ENCODE data around the gene STK38L.

STK38L gene

DNA sequence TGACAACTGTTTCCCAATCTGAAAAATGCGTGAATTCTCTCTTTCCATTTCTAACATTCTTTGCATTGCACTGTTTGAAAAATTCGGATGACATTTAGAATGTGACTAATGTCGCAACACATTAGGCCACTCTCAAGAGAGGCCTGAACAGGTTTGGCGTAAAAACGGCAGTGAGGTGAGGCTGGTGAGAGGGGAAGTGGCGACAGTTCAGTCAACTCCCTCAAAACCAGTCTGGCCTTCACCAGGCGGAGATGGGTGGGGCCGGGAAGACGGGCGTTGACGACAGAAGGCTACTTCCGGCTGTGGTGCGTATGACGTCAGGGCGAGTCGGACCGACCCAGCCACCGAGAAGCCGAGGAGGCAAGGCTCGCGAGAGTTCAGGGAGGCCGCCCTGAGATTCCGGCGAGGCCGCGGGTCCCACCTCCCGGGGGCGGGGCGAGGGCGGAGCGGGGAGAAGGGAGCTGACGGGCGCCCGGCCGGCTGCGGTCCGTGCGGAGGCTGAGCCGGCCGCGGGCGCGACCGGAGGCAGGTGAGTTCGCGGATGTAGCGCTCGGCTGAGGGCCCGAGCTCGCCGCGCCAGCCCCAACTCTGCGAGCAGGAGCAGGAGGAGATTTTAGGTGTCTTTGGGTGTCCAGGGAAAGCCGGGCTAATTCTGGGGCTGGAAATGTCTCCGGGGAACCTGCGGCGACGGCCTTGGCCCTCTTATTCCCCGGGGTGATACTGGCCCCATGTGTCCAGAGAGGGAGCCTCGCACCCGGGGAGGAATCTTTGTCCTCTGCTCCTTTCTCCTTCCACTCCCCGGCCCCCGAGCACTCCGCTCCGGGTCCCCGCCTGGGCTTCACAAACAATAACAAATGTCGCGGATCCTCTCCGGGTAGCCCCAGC lies at the start of gene STK38L:
STK38L (plus strand) TSS at position 483 of the 885 bp plus-strand sequence. CDS start 53,435 bp downstream, outside the sequence.
- Histone ChIP-seq H3K4me1 (ENCODE audit: control insufficient read depth, insufficient read depth, low read length) (peaks cover 10% of the 10 kb centered on the region), H3K9me3 (ENCODE audit: control insufficient read depth, insufficient read depth, low read length) (no peaks in the 10 kb centered on the region), H3K9ac (ENCODE audit: low read depth, low read length) (peak within 1 kb of the TSS; percentile 92)

DNA sequence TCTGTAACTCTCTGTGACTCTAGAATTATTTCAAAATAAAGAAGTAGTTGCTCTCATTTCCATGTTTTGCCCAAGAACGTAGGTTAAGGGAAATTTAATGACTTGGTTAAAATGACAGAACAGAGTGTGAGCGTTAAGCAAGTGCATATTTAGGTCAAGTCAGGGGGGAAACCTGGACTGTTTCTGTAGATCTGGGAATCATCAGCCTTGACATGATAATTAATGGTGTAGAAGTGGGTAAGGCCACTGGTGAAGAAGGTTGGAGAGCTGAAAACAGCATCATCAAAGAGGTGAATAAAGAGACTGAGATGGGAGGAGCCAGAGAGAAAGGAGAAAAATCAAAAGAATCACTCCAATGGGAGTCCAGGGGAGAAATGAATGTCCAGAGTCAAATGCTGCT lies 49.4 kb upstream of the STK38L start:
- H3K9ac ChIP-seq (ENCODE audit: low read depth, low read length), result no peak overlapping the region
- H3K27me3 ChIP-seq (ENCODE audit: control insufficient read depth, insufficient read depth, low read length), result no peaks in the 10 kb centered on the region
- no peaks in the 10 kb centered on the region for H3K36me3 ChIP-seq (ENCODE audit: control insufficient read depth, insufficient read depth, low read length)
- H3K9me3 ChIP-seq (ENCODE audit: control insufficient read depth, insufficient read depth, low read length), result no peaks in the 10 kb centered on the region
- no peaks in the 10 kb centered on the region for H3K4me1 ChIP-seq (ENCODE audit: control insufficient read depth, insufficient read depth, low read length)
- no peak overlapping the region for H3K4me3 ChIP-seq (ENCODE audit: low read depth, low read length)

More for the DNA sequence above, at the start of gene STK38L:
- no peaks in the 10 kb centered on the region for H3K27me3 ChIP-seq (ENCODE audit: control insufficient read depth, insufficient read depth, low read length)
- peak within 1 kb of the TSS; percentile 95 for H3K4me3 ChIP-seq (ENCODE audit: low read depth, low read length)
- no peaks in the 10 kb centered on the region for H3K36me3 ChIP-seq (ENCODE audit: control insufficient read depth, insufficient read depth, low read length)

DNA sequence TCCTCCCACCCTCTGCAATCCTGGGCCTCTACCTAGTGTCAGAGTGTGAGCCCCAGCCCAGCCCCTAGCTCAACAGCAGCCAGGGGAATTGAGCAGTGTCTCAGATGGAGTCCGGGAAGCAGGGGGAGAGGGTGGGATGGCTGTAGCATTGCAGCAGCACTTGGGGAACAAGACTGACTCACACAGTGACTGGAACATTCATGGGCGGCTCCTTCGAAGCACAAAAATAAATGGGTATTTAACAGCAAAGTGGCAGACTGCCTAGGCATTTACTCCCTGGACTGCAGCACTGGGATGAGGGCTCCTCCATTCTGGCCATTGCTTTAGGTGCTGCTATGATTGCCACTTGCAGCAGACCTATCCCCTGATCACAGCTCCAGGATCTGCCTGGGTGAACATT lies 46.0 kb upstream of the STK38L start:
- Histone ChIP-seq H3K9ac (ENCODE audit: low read depth, low read length) (no peak overlapping the region), H3K36me3 (ENCODE audit: control insufficient read depth, insufficient read depth, low read length) (no peaks in the 10 kb centered on the region), H3K27me3 (ENCODE audit: control insufficient read depth, insufficient read depth, low read length) (no peaks in the 10 kb centered on the region), H3K4me3 (ENCODE audit: low read depth, low read length) (no peak overlapping the region), H3K9me3 (ENCODE audit: control insufficient read depth, insufficient read depth, low read length) (no peaks in the 10 kb centered on the region), H3K4me1 (ENCODE audit: control insufficient read depth, insufficient read depth, low read length) (peaks cover 3% of the 10 kb centered on the region)

DNA sequence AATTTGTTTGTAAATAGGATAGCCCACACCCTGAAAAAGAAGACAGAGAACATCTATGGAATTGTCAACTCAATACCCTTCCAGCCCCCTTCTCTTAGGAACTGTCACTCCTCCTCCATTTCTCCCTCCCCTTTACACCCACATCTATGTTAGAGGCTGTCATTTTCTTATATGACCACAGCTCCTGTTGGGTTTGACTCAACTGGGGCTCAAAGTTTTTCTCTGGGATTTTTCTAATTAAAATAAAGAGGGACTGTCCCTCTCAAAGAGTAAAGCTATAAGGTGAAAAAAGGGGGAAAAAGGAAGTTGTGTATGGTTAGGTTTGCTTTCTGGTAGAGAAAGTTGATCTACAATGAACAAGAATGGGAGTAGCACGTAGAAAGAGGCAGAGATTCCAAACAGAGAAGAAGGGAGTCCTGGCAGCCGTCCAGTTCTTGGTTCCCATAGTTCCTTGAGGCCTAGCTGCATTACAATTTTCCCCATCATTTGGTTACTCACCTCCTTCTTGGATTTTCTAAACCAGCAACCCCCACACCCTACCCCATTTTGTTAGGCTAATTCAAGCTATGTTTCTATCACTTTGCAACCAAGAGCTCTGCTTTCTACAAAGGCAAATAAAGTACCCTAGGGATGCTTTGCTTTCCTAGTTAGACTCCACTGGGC lies 44.3 kb upstream of the STK38L start:
- Histone ChIP-seq H3K9ac (ENCODE audit: low read depth, low read length) (no peak overlapping the region), H3K27me3 (ENCODE audit: control insufficient read depth, insufficient read depth, low read length) (no peaks in the 10 kb centered on the region), H3K4me3 (ENCODE audit: low read depth, low read length) (no peak overlapping the region), H3K36me3 (ENCODE audit: control insufficient read depth, insufficient read depth, low read length) (no peaks in the 10 kb centered on the region), H3K9me3 (ENCODE audit: control insufficient read depth, insufficient read depth, low read length) (no peaks in the 10 kb centered on the region), H3K4me1 (ENCODE audit: control insufficient read depth, insufficient read depth, low read length) (peaks cover 3% of the 10 kb centered on the region)

DNA sequence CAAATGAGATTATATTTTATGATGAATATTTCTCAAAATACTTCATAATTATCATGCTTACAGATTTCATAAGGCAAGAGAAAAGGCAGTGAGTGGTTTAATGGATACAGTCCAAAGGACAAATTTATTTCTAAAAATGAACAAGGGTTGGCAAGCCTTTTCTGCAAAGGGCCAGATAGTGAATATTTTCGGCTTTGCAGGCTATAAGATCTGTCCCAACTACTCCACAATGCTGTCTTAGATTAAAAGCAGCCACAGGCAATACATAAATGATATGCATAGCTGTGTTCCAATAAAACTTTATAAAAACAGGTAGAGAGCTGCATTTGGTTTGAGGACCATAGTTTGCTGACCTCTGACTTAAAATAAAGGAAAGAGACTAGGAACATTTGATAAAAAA lies 42.9 kb upstream of the STK38L start:
- Histone ChIP-seq H3K4me1 (ENCODE audit: control insufficient read depth, insufficient read depth, low read length) (peaks cover 3% of the 10 kb centered on the region), H3K36me3 (ENCODE audit: control insufficient read depth, insufficient read depth, low read length) (no peaks in the 10 kb centered on the region), H3K9ac (ENCODE audit: low read depth, low read length) (no peak overlapping the region), H3K27me3 (ENCODE audit: control insufficient read depth, insufficient read depth, low read length) (no peaks in the 10 kb centered on the region), H3K9me3 (ENCODE audit: control insufficient read depth, insufficient read depth, low read length) (no peaks in the 10 kb centered on the region), H3K4me3 (ENCODE audit: low read depth, low read length) (no peak overlapping the region)

DNA sequence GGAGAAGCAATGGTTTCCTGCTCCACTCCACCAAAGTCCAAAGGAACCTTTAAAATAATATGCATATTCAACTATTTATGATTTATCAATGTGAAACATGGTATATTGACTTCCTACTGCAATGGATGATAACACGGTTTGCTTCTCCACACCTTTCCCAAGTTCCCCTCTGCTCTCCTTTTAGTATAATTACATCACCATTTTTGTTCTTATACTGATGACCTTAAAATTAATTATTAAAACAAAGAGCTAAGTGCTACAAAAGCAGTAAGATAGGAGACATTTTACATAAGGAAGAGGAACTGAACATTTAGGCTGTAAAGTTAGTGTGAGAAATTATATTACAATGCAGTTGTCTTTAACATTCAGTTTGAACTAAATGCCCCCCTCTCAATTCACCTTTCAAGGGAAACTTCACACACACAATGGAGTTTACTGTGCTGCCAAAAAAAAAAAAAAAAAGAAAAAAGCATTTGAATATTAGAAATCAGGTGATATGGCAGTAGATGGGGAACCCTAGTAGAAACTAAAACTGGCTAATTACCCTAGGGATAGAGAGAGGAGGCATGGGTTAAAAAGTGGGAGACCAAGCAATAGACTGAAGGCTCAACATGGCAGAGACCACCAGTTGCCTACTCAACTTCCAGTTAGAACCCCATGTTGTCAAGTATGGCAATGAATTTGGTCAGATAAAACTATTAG lies 37.1 kb upstream of the STK38L start:
- no peaks in the 10 kb centered on the region for H3K4me1 ChIP-seq (ENCODE audit: control insufficient read depth, insufficient read depth, low read length)
- H3K36me3 ChIP-seq (ENCODE audit: control insufficient read depth, insufficient read depth, low read length), result no peaks in the 10 kb centered on the region
- H3K4me3 ChIP-seq (ENCODE audit: low read depth, low read length), result no peak overlapping the region
- no peak overlapping the region for H3K9ac ChIP-seq (ENCODE audit: low read depth, low read length)
- no peaks in the 10 kb centered on the region for H3K9me3 ChIP-seq (ENCODE audit: control insufficient read depth, insufficient read depth, low read length)
- H3K27me3 ChIP-seq (ENCODE audit: control insufficient read depth, insufficient read depth, low read length), result no peaks in the 10 kb centered on the region

DNA sequence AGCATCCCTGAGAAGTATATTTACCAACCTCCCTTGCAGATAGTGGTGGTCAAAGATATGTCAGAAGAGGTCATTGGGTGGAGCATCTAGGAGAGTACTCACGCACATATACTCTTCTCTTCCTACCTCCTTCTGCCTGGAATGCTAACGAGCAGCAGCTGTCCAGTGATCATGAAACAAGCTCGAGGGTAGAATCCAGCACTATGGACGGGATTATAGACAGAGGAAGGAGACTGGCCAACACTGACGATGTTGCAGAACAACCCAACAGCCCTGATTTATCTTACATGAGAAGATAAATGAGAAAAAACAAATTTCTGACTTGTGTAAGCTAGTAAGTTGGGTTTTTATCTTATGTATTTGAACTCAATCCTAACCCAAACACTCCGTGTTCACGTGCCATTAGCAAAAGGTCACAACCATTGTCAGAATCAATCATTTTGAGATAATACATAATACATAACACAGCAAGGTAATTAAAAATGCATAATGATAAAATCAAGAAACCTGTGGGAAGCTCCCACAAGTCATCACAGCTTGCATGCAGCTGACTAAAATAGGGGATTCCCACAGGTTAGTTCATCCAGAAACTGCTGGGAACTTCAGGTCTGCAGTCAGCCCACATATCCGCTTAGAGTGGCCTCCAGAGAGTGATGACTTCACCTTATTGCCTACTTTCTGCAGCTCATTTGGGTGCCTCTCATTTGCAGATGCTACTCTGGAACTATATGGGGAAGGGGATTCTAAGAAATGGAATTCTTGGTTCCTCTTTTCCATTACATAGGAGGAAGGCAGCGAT lies 36.3 kb upstream of the STK38L start:
- no peaks in the 10 kb centered on the region for H3K4me1 ChIP-seq (ENCODE audit: control insufficient read depth, insufficient read depth, low read length)
- no peaks in the 10 kb centered on the region for H3K9me3 ChIP-seq (ENCODE audit: control insufficient read depth, insufficient read depth, low read length)
- H3K36me3 ChIP-seq (ENCODE audit: control insufficient read depth, insufficient read depth, low read length), result no peaks in the 10 kb centered on the region
- H3K27me3 ChIP-seq (ENCODE audit: control insufficient read depth, insufficient read depth, low read length), result no peaks in the 10 kb centered on the region
- H3K4me3 ChIP-seq (ENCODE audit: low read depth, low read length), result no peak overlapping the region
- no peak overlapping the region for H3K9ac ChIP-seq (ENCODE audit: low read depth, low read length)

DNA sequence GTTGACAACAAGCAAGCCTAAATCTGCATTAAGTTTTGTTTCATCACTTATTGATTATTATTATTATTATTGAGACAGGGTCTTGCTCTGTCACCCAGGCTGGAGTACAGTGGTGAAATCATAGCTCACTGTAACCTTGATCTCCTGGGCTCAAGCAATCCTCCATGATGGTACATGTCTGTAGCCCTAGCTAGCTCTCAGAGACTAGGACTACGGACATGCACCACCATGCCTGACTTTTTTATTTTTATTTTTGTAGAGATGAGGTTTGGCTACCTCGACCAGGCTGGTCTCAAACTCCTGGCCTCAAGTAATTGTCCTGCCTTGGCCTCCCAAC lies 35.7 kb upstream of the STK38L start:
- Histone ChIP-seq H3K9ac (ENCODE audit: low read depth, low read length) (no peak overlapping the region), H3K9me3 (ENCODE audit: control insufficient read depth, insufficient read depth, low read length) (no peaks in the 10 kb centered on the region), H3K27me3 (ENCODE audit: control insufficient read depth, insufficient read depth, low read length) (no peaks in the 10 kb centered on the region), H3K4me3 (ENCODE audit: low read depth, low read length) (no peak overlapping the region), H3K36me3 (ENCODE audit: control insufficient read depth, insufficient read depth, low read length) (no peaks in the 10 kb centered on the region), H3K4me1 (ENCODE audit: control insufficient read depth, insufficient read depth, low read length) (no peaks in the 10 kb centered on the region)

DNA sequence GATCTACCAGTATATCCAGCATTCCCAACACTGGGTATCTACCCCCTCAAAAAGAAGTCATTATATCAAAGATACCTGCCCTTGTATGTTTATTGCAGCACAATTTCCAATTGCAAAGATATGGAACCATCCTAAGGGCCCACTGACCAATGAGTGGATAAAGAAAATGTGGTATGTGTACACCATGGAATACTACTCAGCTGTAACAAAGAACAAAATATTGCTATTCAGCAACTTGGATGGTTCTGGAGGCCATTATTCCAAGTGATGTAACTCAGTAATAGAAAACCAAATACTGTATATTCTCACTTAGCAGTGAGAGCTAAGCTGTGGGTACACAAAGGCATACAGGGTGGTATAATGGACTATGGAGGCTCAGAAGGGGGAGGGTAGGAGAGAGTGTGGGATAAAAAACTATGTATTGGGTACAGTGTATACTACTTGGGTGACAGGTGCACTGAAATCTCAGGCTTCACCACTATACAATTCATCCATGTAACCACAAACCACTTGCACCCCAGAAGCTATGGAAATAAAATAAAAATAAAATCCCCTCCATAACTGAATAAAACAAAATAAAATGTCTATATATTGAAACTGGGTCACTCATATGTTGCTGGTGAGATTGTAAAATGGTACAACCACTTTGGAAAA lies 34.7 kb upstream of the STK38L start:
- H3K27me3 ChIP-seq (ENCODE audit: control insufficient read depth, insufficient read depth, low read length), result no peaks in the 10 kb centered on the region
- no peaks in the 10 kb centered on the region for H3K9me3 ChIP-seq (ENCODE audit: control insufficient read depth, insufficient read depth, low read length)
- H3K9ac ChIP-seq (ENCODE audit: low read depth, low read length), result no peak overlapping the region
- H3K4me1 ChIP-seq (ENCODE audit: control insufficient read depth, insufficient read depth, low read length), result no peaks in the 10 kb centered on the region
- H3K36me3 ChIP-seq (ENCODE audit: control insufficient read depth, insufficient read depth, low read length), result no peaks in the 10 kb centered on the region
- no peak overlapping the region for H3K4me3 ChIP-seq (ENCODE audit: low read depth, low read length)

DNA sequence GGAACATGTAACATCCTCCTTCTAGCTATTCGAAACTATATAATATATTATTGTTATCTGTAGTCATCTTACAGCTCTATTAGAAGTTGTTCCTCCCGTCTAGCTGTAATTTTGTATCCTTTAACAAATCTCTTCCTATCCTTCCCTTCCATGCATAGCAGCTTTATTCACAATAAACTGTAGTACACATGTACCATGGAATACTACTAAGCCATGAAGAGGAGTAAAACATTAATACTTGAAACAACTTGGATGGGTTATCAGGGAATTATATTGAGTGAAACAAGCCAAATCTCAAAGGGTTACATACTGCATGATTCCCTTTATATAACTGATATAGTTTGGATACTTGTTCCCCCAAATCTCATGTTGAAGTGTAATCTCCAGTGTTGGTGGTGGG lies 33.9 kb upstream of the STK38L start:
- H3K27me3 ChIP-seq (ENCODE audit: control insufficient read depth, insufficient read depth, low read length), result no peaks in the 10 kb centered on the region
- H3K9ac ChIP-seq (ENCODE audit: low read depth, low read length), result no peak overlapping the region
- H3K4me1 ChIP-seq (ENCODE audit: control insufficient read depth, insufficient read depth, low read length), result no peaks in the 10 kb centered on the region
- H3K36me3 ChIP-seq (ENCODE audit: control insufficient read depth, insufficient read depth, low read length), result no peaks in the 10 kb centered on the region
- H3K4me3 ChIP-seq (ENCODE audit: low read depth, low read length), result no peak overlapping the region
- no peaks in the 10 kb centered on the region for H3K9me3 ChIP-seq (ENCODE audit: control insufficient read depth, insufficient read depth, low read length)

DNA sequence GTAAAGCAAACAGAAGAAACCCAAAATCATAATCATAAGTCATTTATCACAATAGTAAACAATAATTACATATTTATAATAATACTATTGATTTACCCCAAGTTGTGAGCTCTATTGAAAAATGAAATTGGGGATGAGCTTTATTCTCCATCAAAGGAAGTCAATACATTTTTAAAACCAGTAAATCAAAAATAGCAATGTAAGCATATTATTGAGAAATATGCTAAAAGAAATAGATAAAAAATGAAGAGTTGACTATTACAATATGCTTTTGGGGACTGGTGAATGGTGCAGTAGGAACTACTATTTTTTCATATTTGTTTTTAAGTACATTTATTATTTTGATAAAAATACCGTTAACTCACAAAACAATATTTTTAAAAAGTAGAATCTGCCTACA lies 31.2 kb upstream of the STK38L start:
- Histone ChIP-seq H3K27me3 (ENCODE audit: control insufficient read depth, insufficient read depth, low read length) (no peaks in the 10 kb centered on the region), H3K9me3 (ENCODE audit: control insufficient read depth, insufficient read depth, low read length) (no peaks in the 10 kb centered on the region), H3K4me3 (ENCODE audit: low read depth, low read length) (no peak overlapping the region), H3K36me3 (ENCODE audit: control insufficient read depth, insufficient read depth, low read length) (no peaks in the 10 kb centered on the region), H3K9ac (ENCODE audit: low read depth, low read length) (no peak overlapping the region), H3K4me1 (ENCODE audit: control insufficient read depth, insufficient read depth, low read length) (no peaks in the 10 kb centered on the region)

Data from iPS-15b (cell line).